Measurements from ENCODE around the gene TMEM150A.

GRCh38 chr2:85631316-85631715 lies 28.8 kb upstream of the TMEM150A start:
- TF ChIP-seq POLR2A (IDR thresholded peaks at IDR 0.05) (no peak), CTCF (IDR thresholded peaks at IDR 0.05) (no peak)
